Measurements from ENCODE around the gene SMAD3. TPM values are rescaled to one million over a fixed set of nuclear protein-coding genes. Genes with fewer than 3 reads are reported as not detected.

Gene SMAD3
- total RNA-seq, 4 donors from 2014 or later, result 25.9 to 69.4 (median 35.2) TPM

GRCh38 chr15:67199881-67200763, 134.7 kb downstream of the SMAD3 start:
- no peak for TF ChIP-seq CTCF (IDR thresholded peaks at IDR 0.05)
- TF ChIP-seq POLR2A (IDR thresholded peaks at IDR 0.05), result no peak
- 59 to 64% methylated on average over 8 of the region's 8 CpGs for WGBS, 2 donors
- no peak for DNase-seq (ENCODE audit: low spot score in 2 of 2)
- intact Hi-C loops (cut with DNase I; ENCODE audit: low total_unique reads), result no loop called here
- no peak overlapping the region for H3K4me3 ChIP-seq (ENCODE audit: low read depth, poor library complexity, severe bottlenecking)

GRCh38 chr15:67201136-67201535, 135.7 kb downstream of the SMAD3 start:
- H3K4me3 ChIP-seq (ENCODE audit: low read depth, poor library complexity, severe bottlenecking), result no peak overlapping the region
- no peak for DNase-seq (ENCODE audit: low spot score in 2 of 2)
- no peak for TF ChIP-seq POLR2A (IDR thresholded peaks at IDR 0.05)
- TF ChIP-seq CTCF (IDR thresholded peaks at IDR 0.05), result no peak
- intact Hi-C loops (cut with DNase I; ENCODE audit: low total_unique reads), result no loop called here

- WGBS, 2 donors, result 67 to 82% methylated on average over 2 of the region's 2 CpGs
- TF ChIP-seq CTCF (IDR thresholded peaks at IDR 0.05), result no peak
- TF ChIP-seq POLR2A (IDR thresholded peaks at IDR 0.05), result no peak
- no peak overlapping the region for H3K4me3 ChIP-seq (ENCODE audit: low read depth, poor library complexity, severe bottlenecking)
- intact Hi-C loops (cut with DNase I; ENCODE audit: low total_unique reads), result no loop called here
- no peak for DNase-seq (ENCODE audit: low spot score in 2 of 2)
Observed at GRCh38 chr15:67202091-67202490, 136.7 kb downstream of the SMAD3 start.

GRCh38 chr15:67202991-67203390, 137.6 kb downstream of the SMAD3 start:
- no peak for DNase-seq (ENCODE audit: low spot score in 2 of 2)
- intact Hi-C loops (cut with DNase I; ENCODE audit: low total_unique reads), result no loop called here
- TF ChIP-seq CTCF (IDR thresholded peaks at IDR 0.05), result no peak
- TF ChIP-seq POLR2A (IDR thresholded peaks at IDR 0.05), result no peak
- 47 to 72% methylated on average over 1 of the region's 1 CpG for WGBS, 2 donors
- H3K4me3 ChIP-seq (ENCODE audit: low read depth, poor library complexity, severe bottlenecking), result no peak overlapping the region

GRCh38 chr15:67207555-67208207, 142.3 kb downstream of the SMAD3 start:
- intact Hi-C loops (cut with DNase I; ENCODE audit: low total_unique reads), result no loop called here
- TF ChIP-seq CTCF (IDR thresholded peaks at IDR 0.05) (no peak), POLR2A (IDR thresholded peaks at IDR 0.05) (no peak)
- 96% methylated on average over 3 of the region's 3 CpGs for WGBS, 2 donors
- no peak overlapping the region for H3K4me3 ChIP-seq (ENCODE audit: low read depth, poor library complexity, severe bottlenecking)
- no peak for DNase-seq (ENCODE audit: low spot score in 2 of 2)
